IMR-90 (cell line): ENCODE results near the gene ASTL. TPM values are rescaled to one million over a fixed set of nuclear protein-coding genes. Genes with fewer than 3 reads are reported as not detected.

Experiments used
- ATAC-seq: fragments of 200-7000 bp; cut with Tn5 transposase; 2 replicates; pipeline ENCODE4 v1.9.1; 2020; ENCODE audit warnings: low read depth, mild to moderate bottlenecking, moderate library complexity
- BruUV-seq: library from RNA; stranded (reverse); fragments of 400-500 nt; replicated peaks from 2 replicates; lab custom pipeline; 2021; lab: Mats Ljungman, UMichigan
- CTCF ChIA-PET: fragments of 300-600 bp; formaldehyde crosslinking; extraction: SDS; loops from one replicate; lab custom pipeline; 2021; ENCODE audit warnings: antibody characterized with exemption; lab: Yijun Ruan, JAX
- POLR2A ChIA-PET: fragments of 300-600 bp; sonication (Branson Sonifier 250); formaldehyde crosslinking; loops from one replicate; lab custom pipeline; 2022; ENCODE audit warnings: antibody characterized with exemption; ENCODE audit not compliant: unreplicated experiment; lab: Charles Lee
- DNase-seq: peaks from one replicate; pipeline ENCODE4 v3.0.0; 2013
- H2AFZ ChIP-seq: replicated peaks from 2 replicates; pipeline ENCODE3; 2013; ENCODE audit warnings: low read length, mild to moderate bottlenecking; ENCODE audit not compliant: poor library complexity
- H2AK5ac ChIP-seq: 2 replicates; pipeline ENCODE4 v1.6.1; 2013; ENCODE audit warnings: low read depth, low read length, inconsistent platforms
- H2AK9ac ChIP-seq: replicated peaks from 2 replicates; pipeline ENCODE3; 2013; ENCODE audit warnings: mild to moderate bottlenecking, low read depth, low read length, moderate library complexity; ENCODE audit not compliant: poor library complexity
- H2BK120ac ChIP-seq: 2 replicates; pipeline ENCODE4 v1.6.1; 2013; ENCODE audit warnings: low read depth, low read length, inconsistent platforms
- H2BK15ac ChIP-seq: 3 replicates; pipeline ENCODE4 v1.6.1; 2013; ENCODE audit warnings: low read depth, low read length, inconsistent platforms
- H2BK20ac ChIP-seq: 2 replicates; pipeline ENCODE4 v1.6.1; 2013; ENCODE audit warnings: low read depth, mild to moderate bottlenecking, inconsistent platforms, low read length, moderate library complexity
- H2BK5ac ChIP-seq: 2 replicates; pipeline ENCODE4 v1.6.1; 2013; ENCODE audit warnings: mild to moderate bottlenecking, low read depth, low read length, inconsistent platforms; ENCODE audit not compliant: poor library complexity, severe bottlenecking
- H3K14ac ChIP-seq: replicated peaks from 2 replicates; pipeline ENCODE4 v1.6.1; 2013; ENCODE audit warnings: low read depth, low read length, inconsistent platforms
- H3K18ac ChIP-seq: 2 replicates; pipeline ENCODE4 v1.6.1; 2013; ENCODE audit warnings: low read depth, low read length, control low read depth
- H3K23ac ChIP-seq: 2 replicates; pipeline ENCODE4 v1.6.1; 2013; ENCODE audit warnings: low read depth, low read length, inconsistent platforms
- H3K27ac ChIP-seq: 2 replicates; pipeline ENCODE4 v1.5.1; 2013; ENCODE audit warnings: mild to moderate bottlenecking, control low read depth, low read length; ENCODE audit not compliant: insufficient read depth
- H3K27me3 ChIP-seq: 2 replicates; pipeline ENCODE4 v1.6.1; 2013; ENCODE audit warnings: low read length; ENCODE audit not compliant: control insufficient read depth, insufficient read depth
- H3K36me3 ChIP-seq: 2 replicates; pipeline ENCODE4 v1.6.1; 2013; ENCODE audit warnings: low read length, mixed read lengths; ENCODE audit not compliant: control insufficient read depth, insufficient read depth
- H3K4ac ChIP-seq: 2 replicates; pipeline ENCODE4 v1.6.1; 2013; ENCODE audit warnings: low read depth, low read length, inconsistent platforms
- H3K4me1 ChIP-seq: 2 replicates; pipeline ENCODE4 v1.6.1; 2013; ENCODE audit warnings: low read length, mixed read lengths; ENCODE audit not compliant: control insufficient read depth, insufficient read depth
- H3K4me2 ChIP-seq: 2 replicates; pipeline ENCODE4 v1.6.1; 2013; ENCODE audit warnings: low read depth, mild to moderate bottlenecking, control low read depth, low read length, moderate library complexity
- H3K4me3 ChIP-seq: 2 replicates; pipeline ENCODE4 v1.5.1; 2013; ENCODE audit warnings: low read depth, mild to moderate bottlenecking, control low read depth, low read length, moderate library complexity; ENCODE audit not compliant: insufficient read depth
- H3K56ac ChIP-seq: 2 replicates; pipeline ENCODE4 v1.6.1; 2013; ENCODE audit warnings: low read length, inconsistent platforms; ENCODE audit not compliant: insufficient read depth; ENCODE audit errors: extremely low read depth
- H3K79me1 ChIP-seq, 2 experiments: 2 replicates each; pipeline ENCODE4 v1.6.1; 2013; ENCODE audit warnings: low read length in 2 of 2, inconsistent platforms in 1 of 2, low read depth in 1 of 2
- H3K9ac ChIP-seq: 2 replicates; pipeline ENCODE4 v1.6.1; 2013; ENCODE audit warnings: low read depth, low read length, control low read depth
- H3K9me1 ChIP-seq: 2 replicates; pipeline ENCODE4 v1.6.1; 2013; ENCODE audit warnings: low read length, inconsistent platforms; ENCODE audit not compliant: insufficient read depth
- H3K9me3 ChIP-seq: 2 replicates; pipeline ENCODE4 v1.6.1; 2013; ENCODE audit warnings: low read length; ENCODE audit not compliant: control insufficient read depth, insufficient read depth
- H4K20me1 ChIP-seq: 2 replicates; pipeline ENCODE4 v1.6.1; 2013; ENCODE audit warnings: low read length, inconsistent platforms; ENCODE audit not compliant: insufficient read depth
- H4K5ac ChIP-seq: 2 replicates; pipeline ENCODE4 v1.6.1; 2013; ENCODE audit warnings: mild to moderate bottlenecking, low read depth, low read length, control low read depth
- H4K8ac ChIP-seq, 2 experiments: 2 replicates each; pipeline ENCODE4 v1.6.1; 2013; ENCODE audit warnings: low read depth in 2 of 2, low read length in 2 of 2, control low read depth in 1 of 2, inconsistent platforms in 1 of 2
- H4K91ac ChIP-seq: 2 replicates; pipeline ENCODE4 v1.6.1; 2013; ENCODE audit warnings: low read depth, low read length, inconsistent platforms; ENCODE audit not compliant: insufficient read depth
- BHLHE40 ChIP-seq: fragments of 150-350 bp; IDR thresholded peaks from 2 replicates; pipeline ENCODE4 v1.6.1; 2016; ENCODE audit warnings: mild to moderate bottlenecking, low read depth, low read length
- CHD1 ChIP-seq: IDR thresholded peaks from 2 replicates; pipeline ENCODE4 v1.6.1; 2012; ENCODE audit warnings: low read depth, low read length, improper control_type of control experiment
- CTCF ChIP-seq: conservative IDR thresholded peaks from 2 replicates; pipeline ENCODE4 v1.5.1; 2012; ENCODE audit warnings: mild to moderate bottlenecking, low read depth, low read length, improper control_type of control experiment
- FOS ChIP-seq: fragments of 150-350 bp; IDR thresholded peaks from 2 replicates; pipeline ENCODE4 v1.6.1; 2016; ENCODE audit warnings: low read depth, low read length
- MAFK ChIP-seq: IDR thresholded peaks from 2 replicates; pipeline ENCODE4 v1.6.1; 2012; ENCODE audit warnings: low read depth, low read length, improper control_type of control experiment
- MAZ ChIP-seq: IDR thresholded peaks from 2 replicates; pipeline ENCODE4 v1.6.1; 2012; ENCODE audit warnings: low read depth, mild to moderate bottlenecking, low read length, improper control_type of control experiment, moderate library complexity, borderline replicate concordance
- MXI1 ChIP-seq: IDR thresholded peaks from 2 replicates; pipeline ENCODE4 v1.6.1; 2012; ENCODE audit warnings: low read depth, mild to moderate bottlenecking, low read length, moderate library complexity, borderline replicate concordance
- NFE2L2 ChIP-seq: fragments of 150-350 bp; IDR thresholded peaks from 2 replicates; pipeline ENCODE4 v1.6.1; 2016; ENCODE audit warnings: low read depth, mild to moderate bottlenecking, low read length
- POLR2A ChIP-seq: IDR thresholded peaks from 2 replicates; pipeline ENCODE4 v1.6.1; 2012; ENCODE audit warnings: mild to moderate bottlenecking, low read depth, low read length
- RCOR1 ChIP-seq: IDR thresholded peaks from 2 replicates; pipeline ENCODE4 v1.6.1; 2012; ENCODE audit warnings: mild to moderate bottlenecking, low read length, improper control_type of control experiment; ENCODE audit not compliant: insufficient replicate concordance
- RFX5 ChIP-seq: IDR thresholded peaks from 2 replicates; pipeline ENCODE4 v1.8.0; 2012; ENCODE audit warnings: low read depth, mild to moderate bottlenecking, low read length, moderate library complexity
- SMC3 ChIP-seq: fragments of 150-350 bp; IDR thresholded peaks from 2 replicates; pipeline ENCODE4 v1.6.1; 2016; ENCODE audit warnings: low read depth, mild to moderate bottlenecking, antibody characterized with exemption, low read length, moderate library complexity
- USF2 ChIP-seq: fragments of 150-350 bp; IDR thresholded peaks from 2 replicates; pipeline ENCODE4 v1.6.1; 2017; ENCODE audit warnings: mild to moderate bottlenecking, antibody characterized with exemption, low read length, low read depth
- WGBS, 2 experiments: methylation state at CpG; one replicate each; pipeline versions ENCODE4 v1.1.5 to v1.1.7; 2013; ENCODE audit warnings: missing lambda C conversion rate in 2 of 2; ENCODE audit not compliant: insufficient read length in 1 of 2; ENCODE audit errors: extremely low coverage in 2 of 2; 5-methylcytosine and 5-hydroxymethylcytosine counted together
- dilution Hi-C: fragments of 300-500 bp; cut with HindIII; formaldehyde crosslinking; loops from one replicate; pipeline ENCODE4 v1.14.3; 2018; ENCODE audit warnings: low sequenced_read_pairs; ENCODE audit not compliant: unreplicated experiment
- in situ Hi-C: fragments of 300-500 bp; cut with MboI; formaldehyde crosslinking; loops from 3 replicates; pipeline ENCODE4 v1.14.3; 2019; ENCODE audit warnings: low sequenced_read_pairs, inconsistent platforms, mixed read lengths
- intact Hi-C: fragments of 100-400 bp; cut with micrococcal nuclease; formaldehyde crosslinking; loops from 2 replicates; pipeline ENCODE4 v1.10.0; 2022
- polyA plus RNA-seq, 3 experiments: library from polyadenylated mRNA; depleted of rRNA; stranded (reverse); fragments of >200 nt; gene quantifications; 2 replicates each; pipeline ENCODE4 v1.2.3, GENCODE V29; 2012; ENCODE audit warnings: low replicate concordance in 1 of 3
- total RNA-seq: library from RNA; depleted of rRNA; stranded (reverse); fragments of >200 nt; gene quantifications from 2 replicates; pipeline ENCODE4 v1.2.3, GENCODE V29; 2012

The ASTL gene
- total and polyA plus RNA-seq, 2 of the 4 experiments (the other 2 are of a cell fraction): not detected

DNA sequence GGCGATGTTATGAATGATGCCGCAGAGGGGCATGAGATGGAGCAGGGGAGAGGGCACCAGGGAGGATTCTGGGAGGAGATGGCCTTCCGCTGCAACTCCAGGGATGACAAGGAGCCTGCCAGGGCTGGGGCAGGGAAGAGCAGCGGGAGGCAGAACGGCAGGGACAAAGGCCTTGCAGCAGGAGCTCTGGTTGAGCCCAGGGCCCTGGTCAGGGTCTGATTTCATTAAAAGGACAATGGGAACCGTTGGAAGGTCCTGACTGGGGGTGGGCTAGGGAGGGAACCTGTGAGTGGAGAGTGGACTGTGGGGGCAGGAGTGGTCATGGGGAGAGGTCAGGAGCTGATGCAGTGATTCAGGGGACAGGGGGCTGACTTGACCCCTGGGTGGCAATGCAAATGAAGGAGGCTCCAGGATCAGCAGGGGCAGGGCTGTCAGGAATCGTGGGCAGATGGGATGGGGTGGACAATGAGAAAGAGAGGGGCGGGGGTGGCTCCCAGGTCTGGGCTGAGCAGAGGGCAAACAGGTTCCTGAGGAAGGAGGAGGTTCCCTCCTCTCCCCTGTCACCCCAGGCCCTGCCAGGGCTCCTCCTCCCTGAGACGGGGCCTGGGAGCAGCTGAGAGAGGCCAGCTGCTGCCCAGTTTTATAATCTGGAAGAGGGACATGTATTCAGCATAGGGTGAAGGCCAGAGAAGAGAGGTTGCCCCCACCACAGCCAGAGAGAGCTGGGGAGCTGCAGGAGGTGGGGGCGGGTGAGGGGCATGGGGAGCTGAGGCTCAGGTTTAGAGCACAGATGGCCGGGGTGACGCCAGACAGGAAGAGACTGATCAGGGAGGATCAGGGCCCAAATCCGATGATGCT, 14.2 kb upstream of the ASTL start (continued):
- TF ChIP-seq MAFK: no peak

GRCh38 chr2:96151595-96152303, 13.4 kb upstream of the ASTL start:
- Histone ChIP-seq H3K4ac (no peak overlapping the region), H2BK120ac (no peak overlapping the region)
- DNase-seq: no peak
- no peak for TF ChIP-seq MAZ
- TF ChIP-seq FOS: no peak
- no peak for TF ChIP-seq MAFK
- TF ChIP-seq BHLHE40: no peak
- no peak for TF ChIP-seq MXI1
- no peak for TF ChIP-seq RFX5
- no peak for TF ChIP-seq CTCF
- no peak for TF ChIP-seq CHD1
- TF ChIP-seq RCOR1: no peak
- TF ChIP-seq POLR2A: no peak
- no peak for TF ChIP-seq SMC3
- no peak for TF ChIP-seq NFE2L2
- no peak for TF ChIP-seq USF2

More at GRCh38 chr2:96151595-96152303, 13.4 kb upstream of the ASTL start:
- peaks cover 1% of the 10 kb centered on the region; the same call in 1 of the 2 replicates for H3K27me3 ChIP-seq
- 79% methylated on average over 5 of the region's 9 CpGs; no CpG with 5 or more reads in 1 of the 2 experiments for WGBS, 2 experiments
- no peak overlapping the region for H3K14ac ChIP-seq
- dilution Hi-C loops (no loop called here), intact Hi-C loops (no loop called here), in situ Hi-C loops (no loop called here)
- no peak overlapping the region for H2BK20ac ChIP-seq
- H3K9ac ChIP-seq: no peak overlapping the region
- H3K9me1 ChIP-seq: no peaks in the 10 kb centered on the region
- H3K4me3 ChIP-seq: no peak overlapping the region
- ChIA-PET POLR2A (no interaction called here), CTCF (no interaction called here)
- H2AFZ ChIP-seq: no peak overlapping the region
- no peak overlapping the region for H2AK5ac ChIP-seq
- H3K23ac ChIP-seq: no peak overlapping the region
- H3K79me1 ChIP-seq: no peaks in the 10 kb centered on the region
- peaks cover 5% of the 10 kb centered on the region; the same call in 1 of the 2 replicates for H3K4me1 ChIP-seq
- no peak overlapping the region for H2AK9ac ChIP-seq
- H3K9me3 ChIP-seq: no peaks in the 10 kb centered on the region
- H3K4me2 ChIP-seq: no peak overlapping the region
- H4K91ac ChIP-seq: no peak overlapping the region
- no peak overlapping the region for H3K27ac ChIP-seq
- H3K56ac ChIP-seq: no peak overlapping the region
- no peak overlapping the region for H4K5ac ChIP-seq
- no TSS peak for BruUV-seq
- H3K18ac ChIP-seq: no peak overlapping the region
- no peaks in the 10 kb centered on the region for H3K36me3 ChIP-seq
- H2BK5ac ChIP-seq: no peak overlapping the region
- no peaks in the 10 kb centered on the region for H4K20me1 ChIP-seq
- H4K8ac ChIP-seq: no peak overlapping the region
- ATAC-seq: no peak
- H2BK15ac ChIP-seq: no peak overlapping the region
